SU-DHL-6 (cell line): ENCODE measurements around the gene TCEANC2.

Experiments used
- H2AFZ ChIP-seq: fragments of 200-600 bp; sonication (generic); 2 replicates; pipeline ENCODE4 v1.6.1; 2014; ENCODE audit warnings: low read depth, mild to moderate bottlenecking, moderate library complexity, mixed read lengths, antibody characterized with exemption, low read length; ENCODE audit not compliant: severe bottlenecking
- H3F3A ChIP-seq: fragments of 200-600 bp; shearing (Covaris generic); 2 replicates; pipeline ENCODE4 v1.6.0; 2016; ENCODE audit warnings: antibody characterized with exemption, mild to moderate bottlenecking; ENCODE audit not compliant: insufficient read depth
- H3K27ac ChIP-seq: fragments of 200-600 bp; sonication (generic); 2 replicates; pipeline ENCODE4 v1.5.1; 2016; ENCODE audit warnings: low read depth, mild to moderate bottlenecking, low read length, moderate library complexity, mixed read lengths
- H3K27me3 ChIP-seq: fragments of 200-600 bp; sonication (generic), shearing (Covaris generic); 2 replicates; pipeline ENCODE4 v1.6.0; 2014; ENCODE audit warnings: mild to moderate bottlenecking, low read length
- H3K36me3 ChIP-seq: fragments of 200-600 bp; sonication (generic); 2 replicates; pipeline ENCODE4 v1.6.1; 2014; ENCODE audit warnings: mild to moderate bottlenecking, low read length, mixed read lengths
- H3K4me2 ChIP-seq: fragments of 300-600, 200-600 bp; shearing (Covaris generic), sonication (generic); 2 replicates; pipeline ENCODE4 v1.6.0; 2014; ENCODE audit warnings: low read length, low read depth, mild to moderate bottlenecking; ENCODE audit not compliant: poor library complexity, severe bottlenecking
- H3K4me3 ChIP-seq: fragments of 200-600 bp; sonication (generic); 2 replicates; pipeline ENCODE4 v1.5.1; 2014; ENCODE audit warnings: antibody characterized with exemption, low read length, mild to moderate bottlenecking, mixed read lengths; ENCODE audit not compliant: insufficient read depth, poor library complexity, severe bottlenecking
- H3K79me2 ChIP-seq: fragments of 200-600 bp; sonication (generic); 2 replicates; pipeline ENCODE4 v1.6.1; 2014; ENCODE audit warnings: mild to moderate bottlenecking, low read length, moderate library complexity; ENCODE audit not compliant: insufficient read depth
- H3K9ac ChIP-seq: fragments of 200-600 bp; sonication (generic); 2 replicates; pipeline ENCODE4 v1.7.0; 2014; ENCODE audit warnings: mild to moderate bottlenecking, low read length
- H3K9me2 ChIP-seq: fragments of 200-600 bp; sonication (generic); replicated peaks from 2 replicates; pipeline ENCODE4 v1.6.1; 2014; ENCODE audit warnings: low read length; ENCODE audit not compliant: insufficient read depth
- H3K9me3 ChIP-seq: fragments of 200-600 bp; sonication (generic); 2 replicates; pipeline ENCODE4 v1.6.1; 2014; ENCODE audit warnings: low read length, mixed read lengths; ENCODE audit not compliant: insufficient read depth
- H4K20me1 ChIP-seq: fragments of 200-600 bp; sonication (generic); 2 replicates; pipeline ENCODE4 v1.6.1; 2014; ENCODE audit warnings: low read depth, mild to moderate bottlenecking, antibody characterized with exemption, low read length, moderate library complexity, mixed read lengths
- CTCF ChIP-seq: fragments of 200-600 bp; sonication (generic); IDR thresholded peaks from one replicate; pipeline ENCODE4 v1.5.1; 2017; ENCODE audit warnings: antibody characterized with exemption, mild to moderate bottlenecking, low read length, moderate library complexity; ENCODE audit not compliant: insufficient read depth, poor library complexity, severe bottlenecking
- EZH2phosphoT487 ChIP-seq: fragments of 200-600 bp; sonication (generic), shearing (Covaris generic); conservative IDR thresholded peaks from 2 replicates; pipeline ENCODE4 v1.6.1; 2018; ENCODE audit warnings: mild to moderate bottlenecking, antibody characterized with exemption, low read length, moderate library complexity, mixed read lengths

TCEANC2 gene

DNA sequence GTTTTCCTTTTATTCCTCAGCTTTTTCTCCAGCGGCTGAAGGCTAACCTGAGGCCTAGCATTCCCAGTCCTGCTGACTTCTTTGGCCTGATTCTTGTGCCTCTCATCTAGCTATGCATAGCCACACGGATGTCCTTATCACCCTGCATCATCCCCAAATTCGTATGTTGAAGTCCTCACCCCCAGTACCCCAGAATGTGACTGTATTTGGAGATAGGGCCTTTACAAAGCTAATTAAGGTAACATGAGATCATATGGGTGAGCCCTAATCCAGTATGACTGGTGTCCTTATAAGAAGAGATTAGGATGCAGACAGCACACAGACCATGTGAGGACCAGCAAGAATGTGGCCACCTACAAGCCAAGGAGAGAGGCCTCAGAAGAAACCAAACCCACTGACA, 54.7 kb downstream of the TCEANC2 start:
- Histone ChIP-seq H3F3A (no peaks in the 10 kb centered on the region), H3K9me2 (no peaks in the 10 kb centered on the region), H3K9me3 (no peaks in the 10 kb centered on the region), H3K9ac (no peak overlapping the region), H3K27me3 (no peaks in the 10 kb centered on the region), H3K27ac (no peak overlapping the region), H3K4me2 (no peak overlapping the region), H3K36me3 (no peaks in the 10 kb centered on the region), H3K79me2 (no peaks in the 10 kb centered on the region), H2AFZ (no peak overlapping the region), H4K20me1 (no peaks in the 10 kb centered on the region), H3K4me3 (no peak overlapping the region)
- TF ChIP-seq CTCF (no peak), EZH2phosphoT487 (no peak)

DNA sequence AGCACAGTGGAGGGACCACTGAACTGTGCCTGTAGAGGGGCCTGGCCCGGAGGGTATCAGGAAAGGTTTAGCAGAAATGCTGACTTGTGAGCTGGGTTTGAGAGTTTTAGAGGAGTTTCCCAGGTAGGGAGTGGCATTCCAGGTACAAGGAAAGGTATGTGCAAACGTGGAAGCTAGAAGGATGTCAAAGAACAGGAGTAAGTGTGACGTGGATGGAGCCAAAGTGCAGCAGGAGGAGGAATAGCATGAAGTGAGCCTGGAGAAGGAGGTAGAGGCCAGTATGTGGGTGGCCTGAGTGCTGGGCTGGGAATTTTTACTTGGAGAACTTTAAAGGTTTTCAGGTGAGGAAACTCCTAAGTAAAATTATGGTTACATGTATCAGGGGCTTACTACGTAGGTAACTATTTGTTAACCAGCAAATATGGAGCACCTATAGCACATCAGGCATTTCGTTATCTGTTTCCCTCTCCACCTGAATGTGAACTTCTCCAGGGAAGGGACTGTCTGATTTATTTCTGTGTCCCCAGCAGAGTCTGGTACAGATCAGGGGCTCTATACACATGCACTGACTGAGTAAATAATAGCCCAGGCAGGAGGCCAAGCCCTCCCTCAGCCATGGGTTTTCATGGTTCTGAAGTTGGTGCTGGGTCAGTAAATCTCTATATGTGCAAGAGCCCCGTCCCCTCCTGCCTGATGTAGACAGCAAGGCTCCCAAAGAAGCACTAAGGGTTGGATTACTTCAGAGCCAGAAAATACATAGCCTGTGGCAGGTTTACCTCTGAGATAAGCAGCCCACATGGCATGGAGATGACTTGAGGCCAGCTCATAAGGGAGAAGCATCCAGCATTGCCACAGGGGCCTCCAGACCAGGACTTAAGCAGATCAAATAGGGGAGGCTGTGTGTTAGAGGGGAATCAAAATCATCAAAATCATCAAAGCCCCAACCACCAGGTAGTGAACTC, 56.0 kb downstream of the TCEANC2 start:
- Histone ChIP-seq H3K36me3 (no peaks in the 10 kb centered on the region), H3K9ac (no peak overlapping the region), H3F3A (no peaks in the 10 kb centered on the region), H3K9me3 (no peaks in the 10 kb centered on the region), H3K79me2 (no peaks in the 10 kb centered on the region), H3K27me3 (no peaks in the 10 kb centered on the region), H3K4me3 (no peak overlapping the region), H3K27ac (no peak overlapping the region), H3K4me2 (no peak overlapping the region), H3K9me2 (no peaks in the 10 kb centered on the region), H4K20me1 (no peaks in the 10 kb centered on the region), H2AFZ (no peak overlapping the region)
- no peak for TF ChIP-seq CTCF

GRCh38 chr1:54110996-54111395, 57.6 kb downstream of the TCEANC2 start:
- TF ChIP-seq EZH2phosphoT487, result no peak
- no peak for TF ChIP-seq CTCF
- Histone ChIP-seq H3K27me3 (no peaks in the 10 kb centered on the region), H3K9me2 (no peaks in the 10 kb centered on the region), H2AFZ (no peak overlapping the region), H3F3A (no peaks in the 10 kb centered on the region), H4K20me1 (no peaks in the 10 kb centered on the region), H3K9ac (no peak overlapping the region), H3K79me2 (no peaks in the 10 kb centered on the region), H3K9me3 (no peaks in the 10 kb centered on the region), H3K4me3 (no peak overlapping the region), H3K27ac (no peak overlapping the region), H3K36me3 (no peaks in the 10 kb centered on the region), H3K4me2 (no peak overlapping the region)
